ENCODE data around the gene HOXD12. TPM values are rescaled to one million over a fixed set of nuclear protein-coding genes. Genes with fewer than 3 reads are reported as not detected.
A peak's percentile ranks its signal among the peaks of the same experiment; 100 is the strongest.

Gene HOXD12
- total RNA-seq, 2 experiments from 2014 or later, result not detected

DNA sequence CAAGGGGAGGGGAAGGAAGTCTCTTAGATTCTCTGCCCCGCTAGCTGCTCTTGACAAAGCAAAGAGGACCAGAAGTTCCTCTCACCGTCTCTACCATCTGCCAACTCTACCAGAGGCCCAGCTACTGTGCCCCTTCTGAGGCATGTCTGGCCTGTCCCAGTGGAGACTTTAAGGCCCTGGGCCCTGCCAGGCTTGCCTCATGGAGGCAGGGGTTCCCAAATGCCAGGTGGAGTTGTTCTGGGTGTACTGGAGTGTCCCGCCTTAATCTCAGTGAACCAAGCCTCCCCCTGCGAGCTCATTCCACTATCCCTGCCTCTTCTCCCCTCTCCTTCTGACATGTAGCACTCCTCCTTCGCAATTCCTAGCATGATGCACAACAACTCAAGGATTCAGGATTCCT is 2.2 kb downstream of the HOXD12 start:
- H3K27ac ChIP-seq (ENCODE audit: low read depth in 1 of 2, low read length in 2 of 2), result no peak overlapping the region
- no peak overlapping the region for H3K4me3 ChIP-seq (ENCODE audit: low read length)
- H3K9me3 ChIP-seq (ENCODE audit: control insufficient read depth in 1 of 2, insufficient read depth in 1 of 2, low read length in 2 of 2), result peaks cover 0 to 65% of the 10 kb centered on the region in 2 experiments
- ChIA-PET CTCF (interaction anchor here (1.2 kb wide), 1 partner anchor 9 kb away, joined by 3 read pairs; no protein-coding TSS in a partner anchor), POLR2A (no interaction called here)
- no peaks in the 10 kb centered on the region for H3K36me3 ChIP-seq (ENCODE audit: insufficient read depth, low read length)
- H3K4me1 ChIP-seq (ENCODE audit: insufficient read depth, low read length), result peaks cover 40% of the 10 kb centered on the region
- intact Hi-C loops (cut with DNase I, micrococcal nuclease), result no loop called here
- Mint-ChIP-seq H3K36me3 (ENCODE audit: low read depth) (no peaks in the 10 kb centered on the region), H3K9me3 (no peaks in the 10 kb centered on the region), H3K4me1 (ENCODE audit: low read depth) (peaks cover 40% of the 10 kb centered on the region), H3K4me3 (no peak overlapping the region), H3K27ac (no peak overlapping the region), H3K27me3 (peaks cover 94% of the 10 kb centered on the region)
- no peak for ATAC-seq (ENCODE audit: poor library complexity)
- peaks cover 96 to 99% of the 10 kb centered on the region in 2 experiments for H3K27me3 ChIP-seq (ENCODE audit: control insufficient read depth in 1 of 2, insufficient read depth in 2 of 2, low read length in 2 of 2)
- no peak for TF ChIP-seq CTCF (IDR thresholded peaks at IDR 0.05)
- DNase-seq, result no peak

- intact Hi-C loops (cut with DNase I, micrococcal nuclease), result no loop called here
- ATAC-seq (ENCODE audit: poor library complexity), result no peak
- Mint-ChIP-seq H3K4me3 (no peak overlapping the region), H3K36me3 (ENCODE audit: low read depth) (no peaks in the 10 kb centered on the region), H3K27me3 (peaks cover 92% of the 10 kb centered on the region), H3K27ac (no peak overlapping the region), H3K9me3 (no peaks in the 10 kb centered on the region), H3K4me1 (ENCODE audit: low read depth) (peaks cover 39% of the 10 kb centered on the region)
- ChIA-PET CTCF (interaction anchor here (0.9 to 1.2 kb wide), 2 partner anchors 8 to 25 kb away, joined by 3 read pairs; no protein-coding TSS in a partner anchor), POLR2A (no interaction called here)
- Histone ChIP-seq H3K9me3 (ENCODE audit: control insufficient read depth in 1 of 2, insufficient read depth in 1 of 2, low read length in 2 of 2) (peaks cover 0 to 66% of the 10 kb centered on the region in 2 experiments), H3K27ac (ENCODE audit: low read depth in 1 of 2, low read length in 2 of 2) (no peak overlapping the region), H3K36me3 (ENCODE audit: insufficient read depth, low read length) (no peaks in the 10 kb centered on the region), H3K4me3 (ENCODE audit: low read length) (no peak overlapping the region), H3K27me3 (ENCODE audit: control insufficient read depth in 1 of 2, insufficient read depth in 2 of 2, low read length in 2 of 2) (peaks cover 95 to 98% of the 10 kb centered on the region in 2 experiments), H3K4me1 (ENCODE audit: insufficient read depth, low read length) (peaks cover 39% of the 10 kb centered on the region)
- no peak for TF ChIP-seq CTCF (IDR thresholded peaks at IDR 0.05)
- DNase-seq, result no peak
Observed at GRCh38 chr2:176102309-176102866, 2.8 kb downstream of the HOXD12 start.

DNA sequence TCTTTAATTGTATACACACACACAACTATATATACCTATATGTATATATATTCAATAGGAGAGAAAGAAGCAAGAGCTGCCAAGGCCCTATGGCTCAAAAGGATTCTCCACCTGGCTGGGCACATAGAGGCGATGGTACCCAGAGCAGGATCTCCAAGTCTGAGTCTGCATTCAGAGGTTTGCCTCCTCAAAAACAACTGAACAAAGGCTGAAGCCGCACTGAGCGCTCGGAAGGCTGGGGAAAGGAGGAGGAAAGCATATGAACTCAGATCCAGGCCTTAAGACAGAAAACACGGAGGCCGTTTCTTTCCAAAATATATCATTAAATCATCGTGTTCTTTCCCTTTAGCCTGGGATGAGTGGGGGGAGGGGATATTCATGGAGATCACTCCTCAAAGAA is 3.6 kb downstream of the HOXD12 start:
- Mint-ChIP-seq H3K4me1 (ENCODE audit: low read depth) (peaks cover 31% of the 10 kb centered on the region), H3K9me3 (no peaks in the 10 kb centered on the region), H3K36me3 (ENCODE audit: low read depth) (no peaks in the 10 kb centered on the region), H3K4me3 (peak overlapping the region; percentile 45), H3K27ac (no peak overlapping the region), H3K27me3 (peaks cover 86% of the 10 kb centered on the region)
- ChIA-PET CTCF (interaction anchor here (0.9 kb wide), 1 partner anchor 24 kb away, joined by 3 read pairs; no protein-coding TSS in a partner anchor), POLR2A (no interaction called here)
- peaks cover 87 to 95% of the 10 kb centered on the region in 2 experiments for H3K27me3 ChIP-seq (ENCODE audit: control insufficient read depth in 1 of 2, insufficient read depth in 2 of 2, low read length in 2 of 2)
- peaks cover 31% of the 10 kb centered on the region for H3K4me1 ChIP-seq (ENCODE audit: insufficient read depth, low read length)
- intact Hi-C loops (cut with DNase I, micrococcal nuclease), result no loop called here
- TF ChIP-seq CTCF (IDR thresholded peaks at IDR 0.05), result no peak
- H3K27ac ChIP-seq (ENCODE audit: low read depth in 1 of 2, low read length in 2 of 2), result no peak overlapping the region
- H3K9me3 ChIP-seq (ENCODE audit: control insufficient read depth in 1 of 2, insufficient read depth in 1 of 2, low read length in 2 of 2), result peaks cover 0 to 63% of the 10 kb centered on the region in 2 experiments
- no peak for ATAC-seq (ENCODE audit: poor library complexity)
- no peaks in the 10 kb centered on the region for H3K36me3 ChIP-seq (ENCODE audit: insufficient read depth, low read length)
- no peak for DNase-seq
- H3K4me3 ChIP-seq (ENCODE audit: low read length), result no peak overlapping the region

Measured in CD4-positive, alpha-beta T cell (primary cell).